ENCODE measurements around the gene HNRNPH3. TPM values are rescaled to one million over a fixed set of nuclear protein-coding genes. Genes with fewer than 3 reads are reported as not detected.

Gene HNRNPH3
- total and polyA plus RNA-seq, 7 donors = 73.1 to 180 (median 102) TPM

GRCh38 chr10:68367121-68367520 is 35.3 kb downstream of the HNRNPH3 start:
- intact Hi-C loops (cut with DNase I) = no loop called here
- no peaks in the 10 kb centered on the region for H3K9me3 ChIP-seq
- H3K4me3 ChIP-seq = no peak overlapping the region
- no peaks in the 10 kb centered on the region for H3K4me1 ChIP-seq
- WGBS, 3 donors = 67 to 81% (median 77%) methylated on average over 2 of the region's 2 CpGs
- ATAC-seq = no peak
- no peak for DNase-seq
- TF ChIP-seq CTCF (IDR thresholded peaks at IDR 0.05) = no peak
- peaks cover 2 to 64% of the 10 kb centered on the region in 2 donors for H3K36me3 ChIP-seq (ENCODE audit: insufficient read depth in 1 of 2, low read depth in 1 of 2)
- H3K27ac ChIP-seq = no peak overlapping the region
- no peaks in the 10 kb centered on the region for H3K27me3 ChIP-seq (ENCODE audit: insufficient read depth in 3 of 3, low read length in 2 of 3)

- H3K4me1 ChIP-seq = no peaks in the 10 kb centered on the region
- intact Hi-C loops (cut with DNase I) = loop anchor here in 1 of 2 donors (10.0 kb wide), 1 partner anchor 393 kb away; no protein-coding TSS in a partner anchor
- no peaks in the 10 kb centered on the region for H3K27me3 ChIP-seq (ENCODE audit: insufficient read depth in 3 of 3, low read length in 2 of 3)
- H3K27ac ChIP-seq = no peak overlapping the region
- WGBS, 3 donors = 95 to 100% (median 100%) methylated on average over 1 of the region's 1 CpG
- DNase-seq (no peak), ATAC-seq (no peak)
- peaks cover 0 to 73% of the 10 kb centered on the region in 2 donors for H3K36me3 ChIP-seq (ENCODE audit: insufficient read depth in 1 of 2, low read depth in 1 of 2)
- no peaks in the 10 kb centered on the region for H3K9me3 ChIP-seq
- TF ChIP-seq CTCF (IDR thresholded peaks at IDR 0.05) = no peak
- H3K4me3 ChIP-seq = no peak overlapping the region
Observed at GRCh38 chr10:68371604-68372003, 39.7 kb downstream of the HNRNPH3 start.

- Histone ChIP-seq H3K27ac (no peak overlapping the region), H3K36me3 (ENCODE audit: insufficient read depth in 1 of 2, low read depth in 1 of 2) (peaks cover 0 to 99% of the 10 kb centered on the region in 2 donors), H3K4me1 (no peaks in the 10 kb centered on the region), H3K27me3 (ENCODE audit: insufficient read depth in 3 of 3, low read length in 2 of 3) (no peaks in the 10 kb centered on the region), H3K9me3 (no peaks in the 10 kb centered on the region), H3K4me3 (no peak overlapping the region)
- no peak for ATAC-seq
- TF ChIP-seq CTCF (IDR thresholded peaks at IDR 0.05) = no peak
- intact Hi-C loops (cut with DNase I) = no loop called here
- DNase-seq = no peak
- WGBS, 3 donors = 84 to 91% (median 85%) methylated on average over 2 of the region's 2 CpGs
Observed at GRCh38 chr10:68385740-68386139, 53.9 kb downstream of the HNRNPH3 start.

Other genes starting within 250 kb of the HNRNPH3 start
- 100 to 1,000 TPM; 216 to 376 (median 312) TPM for gene MYPN, start 222.6 kb upstream of the HNRNPH3 start, total RNA-seq
- 100 to 1,000 TPM in 1 of 3 donors, 10 to 100 TPM in 2; 24.3 to 117 (median 97.4) TPM for gene MYPN, start 222.6 kb upstream of the HNRNPH3 start, polyA plus RNA-seq
- not detected for gene ATOH7, start 100.0 kb upstream of the HNRNPH3 start, total RNA-seq
- gene ATOH7, start 100.0 kb upstream of the HNRNPH3 start, polyA plus RNA-seq = under 1 TPM in 1 of 3 donors, not detected in 2; 0.17 TPM
- gene PBLD, start 864 bp downstream of the HNRNPH3 start, total RNA-seq = 1 to 10 TPM; 1.8 to 2.9 (median 2.0) TPM
- gene PBLD, start 864 bp downstream of the HNRNPH3 start, polyA plus RNA-seq = 1 to 10 TPM in 1 of 3 donors, under 1 TPM in 2; 0.77 to 2.0 (median 0.82) TPM
- gene RUFY2, start 75.2 kb downstream of the HNRNPH3 start, total RNA-seq = 10 to 100 TPM in 2 of 4 donors, 1 to 10 TPM in 2; 8.1 to 12.5 (median 10.7) TPM
- gene RUFY2, start 75.2 kb downstream of the HNRNPH3 start, polyA plus RNA-seq = 10 to 100 TPM in 1 of 3 donors, 1 to 10 TPM in 2; 3.1 to 10.1 (median 4.0) TPM
- 1 to 10 TPM; 1.6 to 3.8 (median 1.9) TPM for gene DNA2, start 139.9 kb downstream of the HNRNPH3 start, total RNA-seq
- 1 to 10 TPM in 2 of 3 donors, under 1 TPM in 1; 0.56 to 1.8 (median 1.5) TPM for gene DNA2, start 139.9 kb downstream of the HNRNPH3 start, polyA plus RNA-seq
- gene SLC25A16, start 195.5 kb downstream of the HNRNPH3 start, total RNA-seq = 10 to 100 TPM in 3 of 4 donors, 1 to 10 TPM in 1; 9.6 to 14.0 (median 13.2) TPM
- gene SLC25A16, start 195.5 kb downstream of the HNRNPH3 start, polyA plus RNA-seq = 10 to 100 TPM in 1 of 3 donors, 1 to 10 TPM in 2; 3.1 to 11.2 (median 4.5) TPM
- 1 to 10 TPM in 3 of 4 donors, under 1 TPM in 1; 0.66 to 1.8 (median 1.1) TPM for gene TET1, start 228.3 kb downstream of the HNRNPH3 start, total RNA-seq
- gene TET1, start 228.3 kb downstream of the HNRNPH3 start, polyA plus RNA-seq = under 1 TPM; 0.04 to 0.22 (median 0.09) TPM

All from psoas muscle (tissue), 8 donors.